ENCODE data around the gene PDE4D. TPM values are rescaled to one million over a fixed set of nuclear protein-coding genes. Genes with fewer than 3 reads are reported as not detected.

Gene PDE4D
- total RNA-seq, 1 experiment from 2014 or later: 3.6 TPM

GRCh38 chr5:59420596-59420995, 472.9 kb downstream of the PDE4D start:
- Histone ChIP-seq H3K27me3 (ENCODE audit: low read length) (no peaks in the 10 kb centered on the region), H3K4me3 (ENCODE audit: low read length) (no peak overlapping the region), H3K27ac (ENCODE audit: low read length) (no peak overlapping the region), H3K9me2 (replicated peaks; ENCODE audit: low read length) (no peaks in the 10 kb centered on the region), H3K9me3 (ENCODE audit: low read length) (no peaks in the 10 kb centered on the region), H2AFZ (ENCODE audit: low read length) (no peak overlapping the region), H4K20me1 (ENCODE audit: low read length) (no peaks in the 10 kb centered on the region), H3F3A (ENCODE audit: low read length, unreplicated experiment) (no peaks in the 10 kb centered on the region), H3K4me1 (ENCODE audit: insufficient read depth, low read length) (no peaks in the 10 kb centered on the region), H3K4me2 (ENCODE audit: low read length) (no peak overlapping the region), H3K79me2 (ENCODE audit: low read length) (no peaks in the 10 kb centered on the region), H3K9ac (ENCODE audit: low read length) (no peak overlapping the region), H3K36me3 (ENCODE audit: low read depth, low read length) (no peaks in the 10 kb centered on the region)
- intact Hi-C loops (cut with micrococcal nuclease): no loop called here
- no TSS peak for BruUV-seq (replicated peaks)
- TF ChIP-seq EZH2phosphoT487 (IDR thresholded peaks at IDR 0.05; ENCODE audit: borderline replicate concordance, low read length) (no peak), EZH2 (IDR thresholded peaks at IDR 0.05; ENCODE audit: low read length, unreplicated experiment) (no peak)
- TF ChIP-seq, protein P1, sequence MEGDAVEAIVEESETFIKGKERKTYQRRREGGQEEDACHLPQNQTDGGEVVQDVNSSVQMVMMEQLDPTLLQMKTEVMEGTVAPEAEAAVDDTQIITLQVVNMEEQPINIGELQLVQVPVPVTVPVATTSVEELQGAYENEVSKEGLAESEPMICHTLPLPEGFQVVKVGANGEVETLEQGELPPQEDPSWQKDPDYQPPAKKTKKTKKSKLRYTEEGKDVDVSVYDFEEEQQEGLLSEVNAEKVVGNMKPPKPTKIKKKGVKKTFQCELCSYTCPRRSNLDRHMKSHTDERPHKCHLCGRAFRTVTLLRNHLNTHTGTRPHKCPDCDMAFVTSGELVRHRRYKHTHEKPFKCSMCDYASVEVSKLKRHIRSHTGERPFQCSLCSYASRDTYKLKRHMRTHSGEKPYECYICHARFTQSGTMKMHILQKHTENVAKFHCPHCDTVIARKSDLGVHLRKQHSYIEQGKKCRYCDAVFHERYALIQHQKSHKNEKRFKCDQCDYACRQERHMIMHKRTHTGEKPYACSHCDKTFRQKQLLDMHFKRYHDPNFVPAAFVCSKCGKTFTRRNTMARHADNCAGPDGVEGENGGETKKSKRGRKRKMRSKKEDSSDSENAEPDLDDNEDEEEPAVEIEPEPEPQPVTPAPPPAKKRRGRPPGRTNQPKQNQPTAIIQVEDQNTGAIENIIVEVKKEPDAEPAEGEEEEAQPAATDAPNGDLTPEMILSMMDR (conservative IDR thresholded peaks at IDR 0.05; ENCODE audit: low read depth, low read length): no peak
- DNase-seq (no peak), ATAC-seq (no peak)
- CTCF ChIA-PET: no interaction called here
- POLR2A ChIA-PET (ENCODE audit: unreplicated experiment): interaction anchor here (0.6 kb wide), 1 partner anchor 776 kb away, joined by 3 read pairs; no protein-coding TSS in a partner anchor

GRCh38 chr5:59418808-59419207, 474.7 kb downstream of the PDE4D start:
- no peak overlapping the region for H3K9ac ChIP-seq (ENCODE audit: low read length)
- H4K20me1 ChIP-seq (ENCODE audit: low read length): no peaks in the 10 kb centered on the region
- H3K36me3 ChIP-seq (ENCODE audit: low read depth, low read length): no peaks in the 10 kb centered on the region
- POLR2A ChIA-PET (ENCODE audit: unreplicated experiment): no interaction called here
- H3K9me3 ChIP-seq (ENCODE audit: low read length): no peaks in the 10 kb centered on the region
- BruUV-seq (replicated peaks): no TSS peak
- no peak overlapping the region for H3K27ac ChIP-seq (ENCODE audit: low read length)
- no peaks in the 10 kb centered on the region for H3K79me2 ChIP-seq (ENCODE audit: low read length)
- no peak overlapping the region for H3K4me2 ChIP-seq (ENCODE audit: low read length)
- H2AFZ ChIP-seq (ENCODE audit: low read length): no peak overlapping the region
- TF ChIP-seq, protein P1 (conservative IDR thresholded peaks at IDR 0.05; ENCODE audit: low read depth, low read length): no peak
- TF ChIP-seq EZH2 (IDR thresholded peaks at IDR 0.05; ENCODE audit: low read length, unreplicated experiment): no peak
- no peak for TF ChIP-seq EZH2phosphoT487 (IDR thresholded peaks at IDR 0.05; ENCODE audit: borderline replicate concordance, low read length)
- CTCF ChIA-PET: no interaction called here
- intact Hi-C loops (cut with micrococcal nuclease): no loop called here
- ATAC-seq (no peak), DNase-seq (no peak)
- H3K4me3 ChIP-seq (ENCODE audit: low read length): no peak overlapping the region
- H3K9me2 ChIP-seq (replicated peaks; ENCODE audit: low read length): no peaks in the 10 kb centered on the region
- no peaks in the 10 kb centered on the region for H3F3A ChIP-seq (ENCODE audit: low read length, unreplicated experiment)
- H3K4me1 ChIP-seq (ENCODE audit: insufficient read depth, low read length): no peaks in the 10 kb centered on the region
- H3K27me3 ChIP-seq (ENCODE audit: low read length): no peaks in the 10 kb centered on the region

- H3K4me3 ChIP-seq (ENCODE audit: low read length): no peak overlapping the region
- BruUV-seq (replicated peaks): no TSS peak
- H3K9me3 ChIP-seq (ENCODE audit: low read length): no peaks in the 10 kb centered on the region
- H3K9me2 ChIP-seq (replicated peaks; ENCODE audit: low read length): no peaks in the 10 kb centered on the region
- no peaks in the 10 kb centered on the region for H3K27me3 ChIP-seq (ENCODE audit: low read length)
- H2AFZ ChIP-seq (ENCODE audit: low read length): no peak overlapping the region
- CTCF ChIA-PET: no interaction called here
- TF ChIP-seq EZH2phosphoT487 (IDR thresholded peaks at IDR 0.05; ENCODE audit: borderline replicate concordance, low read length): no peak
- no peak for TF ChIP-seq EZH2 (IDR thresholded peaks at IDR 0.05; ENCODE audit: low read length, unreplicated experiment)
- TF ChIP-seq, protein P1 (conservative IDR thresholded peaks at IDR 0.05; ENCODE audit: low read depth, low read length): no peak
- no peak overlapping the region for H3K9ac ChIP-seq (ENCODE audit: low read length)
- no peaks in the 10 kb centered on the region for H3K79me2 ChIP-seq (ENCODE audit: low read length)
- H3K36me3 ChIP-seq (ENCODE audit: low read depth, low read length): no peaks in the 10 kb centered on the region
- no peaks in the 10 kb centered on the region for H3K4me1 ChIP-seq (ENCODE audit: insufficient read depth, low read length)
- no peak overlapping the region for H3K27ac ChIP-seq (ENCODE audit: low read length)
- H3F3A ChIP-seq (ENCODE audit: low read length, unreplicated experiment): no peaks in the 10 kb centered on the region
- peak; percentile 32 for DNase-seq
- ATAC-seq: peak; percentile 60
- H3K4me2 ChIP-seq (ENCODE audit: low read length): no peak overlapping the region
- POLR2A ChIA-PET (ENCODE audit: unreplicated experiment): no interaction called here
- no peaks in the 10 kb centered on the region for H4K20me1 ChIP-seq (ENCODE audit: low read length)
- intact Hi-C loops (cut with micrococcal nuclease): no loop called here
Observed at GRCh38 chr5:59416451-59416850, 477.1 kb downstream of the PDE4D start.
